GM12878 (cell line): ENCODE results near the gene PCDH15. TPM values are rescaled to one million over a fixed set of nuclear protein-coding genes. Genes with fewer than 3 reads are reported as not detected.

Experiments used
- ATAC-seq: fragments of 200-7000 bp; cut with Tn5 transposase; 3 replicates; pipeline ENCODE4 v1.9.1; 2020; ENCODE audit warnings: mild to moderate bottlenecking, moderate library complexity
- BruUV-seq: library from RNA; stranded (reverse); fragments of 400-500 nt; replicated peaks from 2 replicates; lab custom pipeline; 2021; lab: Mats Ljungman, UMichigan
- CTCF ChIA-PET: fragments of 300-600 bp; sonication (Branson Sonifier 250); formaldehyde crosslinking; extraction: SDS; loops from one replicate; lab custom pipeline; 2021; ENCODE audit warnings: inconsistent platforms; lab: Yijun Ruan, JAX
- POLR2A ChIA-PET: fragments of 350-600 bp; formaldehyde crosslinking; extraction: SDS; loops from one replicate; lab custom pipeline; 2021; ENCODE audit warnings: inconsistent platforms; lab: Charles Lee
- RAD21 ChIA-PET: fragments of 300-600 bp; sonication (Branson Sonifier 250); formaldehyde crosslinking; loops from one replicate; lab custom pipeline; 2023; ENCODE audit warnings: antibody characterized with exemption; ENCODE audit not compliant: unreplicated experiment; lab: Charles Lee
- SMC1A ChIA-PET: fragments of 300-600 bp; sonication (Branson Sonifier 250); formaldehyde crosslinking; loops from one replicate; lab custom pipeline; 2023; ENCODE audit not compliant: unreplicated experiment, uncharacterized antibody; lab: Charles Lee
- DNase-seq: peaks from one replicate; pipeline ENCODE4 v3.0.0-alpha.2; 2011; ENCODE audit warnings: low read depth, low spot score
- FAIRE-seq: peaks from 3 replicates; lab custom pipeline; 2011; peaks lifted over from hg19 to GRCh38; lab: Jason Lieb, UNC
- H2AFZ ChIP-seq: 2 replicates; pipeline ENCODE4 v1.6.0; 2011; ENCODE audit warnings: low read depth, low read length, control low read depth; ENCODE audit not compliant: control insufficient read depth
- H3K27ac ChIP-seq: 2 replicates; pipeline ENCODE4 v1.5.1; 2011; ENCODE audit warnings: control low read depth; ENCODE audit not compliant: control insufficient read depth, insufficient read depth
- H3K27me3 ChIP-seq, 2 experiments: replicated peaks in 1 of 2; 2 replicates each; pipeline versions ENCODE4 v1.6.0 to v1.6.1; 2011; ENCODE audit warnings: low read length in 1 of 2; ENCODE audit not compliant: control insufficient read depth in 2 of 2, insufficient read depth in 2 of 2
- H3K36me3 ChIP-seq, 2 experiments: 2 replicates each; pipeline ENCODE4 v1.5.1; 2011; ENCODE audit warnings: low read length in 1 of 2; ENCODE audit not compliant: control insufficient read depth in 2 of 2, insufficient read depth in 2 of 2
- H3K4me1 ChIP-seq: 2 replicates; pipeline ENCODE4 v1.6.1; 2011; ENCODE audit warnings: mild to moderate bottlenecking, low read length, moderate library complexity, mixed read lengths; ENCODE audit not compliant: control insufficient read depth, insufficient read depth
- H3K4me2 ChIP-seq: 2 replicates; pipeline ENCODE4 v1.6.0; 2011; ENCODE audit warnings: control low read depth; ENCODE audit not compliant: control insufficient read depth, insufficient read depth
- H3K4me3 ChIP-seq: fragments of 200-600 bp; sonication (generic); 2 replicates; pipeline ENCODE4 v1.5.1; 2016
- H3K79me2 ChIP-seq: 2 replicates; pipeline ENCODE4 v1.6.0; 2011; ENCODE audit warnings: low read length; ENCODE audit not compliant: control insufficient read depth, insufficient read depth
- H3K9ac ChIP-seq: 2 replicates; pipeline ENCODE4 v1.8.0; 2011; ENCODE audit warnings: low read length, control low read depth, mixed read lengths; ENCODE audit not compliant: control insufficient read depth, insufficient read depth
- H3K9me3 ChIP-seq: replicated peaks from 3 replicates; pipeline ENCODE4 v1.5.1; 2011; ENCODE audit warnings: mild to moderate bottlenecking, low read length; ENCODE audit not compliant: control insufficient read depth, insufficient read depth
- H4K20me1 ChIP-seq: 2 replicates; pipeline ENCODE4 v1.6.0; 2011; ENCODE audit not compliant: control insufficient read depth, insufficient read depth
- BCL11A ChIP-seq: IDR thresholded peaks from 2 replicates; pipeline ENCODE4 v1.6.1; 2011; ENCODE audit warnings: low read depth, low read length
- CHD4 ChIP-seq: fragments of 200-600 bp; sonication (generic); IDR thresholded peaks from 2 replicates; pipeline ENCODE4 v1.6.1; 2016; ENCODE audit warnings: mild to moderate bottlenecking
- EGR1 ChIP-seq, 2 experiments: IDR thresholded peaks; 1 replicate in 1 of 2; 2 replicates in 1 of 2; pipeline ENCODE4 v1.6.1; 2011 to 2012; ENCODE audit warnings: low read depth in 2 of 2, low read length in 2 of 2, borderline replicate concordance in 1 of 2, mild to moderate bottlenecking in 1 of 2, moderate library complexity in 1 of 2
- ELK1 ChIP-seq: IDR thresholded peaks from 2 replicates; pipeline ENCODE4 v1.6.1; 2012; ENCODE audit warnings: low read depth, low read length, improper control_type of control experiment
- FOXM1 ChIP-seq: IDR thresholded peaks from 2 replicates; pipeline ENCODE4 v1.6.1; 2012; ENCODE audit warnings: low read depth, mild to moderate bottlenecking, inconsistent platforms, low read length, moderate library complexity
- HDAC6 ChIP-seq: fragments of 200-600 bp; sonication (generic); IDR thresholded peaks from one replicate; pipeline ENCODE4 v1.8.0; 2017; ENCODE audit warnings: antibody characterized with exemption; ENCODE audit not compliant: unreplicated experiment
- HSF1 ChIP-seq: fragments of 150-350 bp; IDR thresholded peaks from 2 replicates; pipeline ENCODE4 v1.6.1; 2014; ENCODE audit warnings: mild to moderate bottlenecking, low read depth, low read length
- JUNB ChIP-seq: IDR thresholded peaks from 2 replicates; pipeline ENCODE4 v1.6.1; 2016; ENCODE audit warnings: antibody characterized with exemption, mild to moderate bottlenecking
- KLF5 ChIP-seq: fragments of 450-650 bp; IDR thresholded peaks from 2 replicates; pipeline ENCODE4 v1.6.1; 2014; ENCODE audit warnings: mild to moderate bottlenecking; ENCODE audit not compliant: partially characterized antibody
- MEF2B ChIP-seq: fragments of 450-650 bp; IDR thresholded peaks from 2 replicates; pipeline ENCODE4 v1.6.1; 2018; ENCODE audit warnings: mild to moderate bottlenecking, moderate library complexity; ENCODE audit not compliant: partially characterized antibody, poor library complexity, severe bottlenecking
- MXI1 ChIP-seq: fragments of 150-350 bp; IDR thresholded peaks from 2 replicates; pipeline ENCODE4 v1.6.1; 2011; ENCODE audit warnings: low read depth, mild to moderate bottlenecking, inconsistent platforms, low read length, improper control_type of control experiment
- MYB ChIP-seq: fragments of 150-350 bp; IDR thresholded peaks from 2 replicates; pipeline ENCODE4 v1.6.1; 2014; ENCODE audit warnings: mild to moderate bottlenecking, low read depth, low read length, borderline replicate concordance
- SMAD1 ChIP-seq: fragments of 450-650 bp; IDR thresholded peaks from 2 replicates; pipeline ENCODE4 v1.6.1; 2018; ENCODE audit warnings: mild to moderate bottlenecking, low read depth; ENCODE audit not compliant: partially characterized antibody
- SMC3 ChIP-seq: IDR thresholded peaks from 2 replicates; pipeline ENCODE4 v1.6.1; 2011; ENCODE audit warnings: low read length, improper control_type of control experiment, borderline replicate concordance
- ZNF384 ChIP-seq: IDR thresholded peaks from 2 replicates; pipeline ENCODE4 v1.6.1; 2012; ENCODE audit warnings: low read depth, mild to moderate bottlenecking, low read length, improper control_type of control experiment, borderline replicate concordance
- WGBS: methylation state at CpG from one replicate; pipeline ENCODE4 v1.1.6; 2016; ENCODE audit warnings: low lambda C conversion rate; ENCODE audit not compliant: insufficient replicate concordance, insufficient coverage; ENCODE audit errors: missing lambda C conversion rate; 5-methylcytosine and 5-hydroxymethylcytosine counted together
- in situ Hi-C: fragments of 300-500 bp; cut with MboI; formaldehyde crosslinking; loops from 9 replicates; pipeline ENCODE4 v1.14.3; 2018; ENCODE audit warnings: mixed read lengths
- intact Hi-C: fragments of 100-400 bp; cut with micrococcal nuclease; formaldehyde crosslinking; loops from one replicate; pipeline ENCODE4 v1.14.2; 2022; ENCODE audit not compliant: unreplicated experiment
- polyA plus RNA-seq, 11 experiments: library from polyadenylated mRNA; depleted of rRNA in 4 of 11; unstranded in 6 of 11; stranded (reverse) in 5 of 11; fragments of >200 nt; fragmentation: Nextera tagmentation in 4 of 11; fragmentation: Illumina TruSeq in 1 of 11; extraction: Ambion mirVana in 4 of 11; extraction: Trizol in 1 of 11; gene quantifications; 1 replicate in 1 of 11; 2 replicates in 10 of 11; pipeline versions ENCODE4 v1.2.1 to v1.2.3, GENCODE V29; 2011 to 2016; ENCODE audit warnings: inconsistent platforms in 2 of 11, missing spikeins in 2 of 11, low read depth in 1 of 11
- total RNA-seq, 4 experiments: library from RNA; depleted of rRNA in 3 of 4; stranded (reverse); fragments of >200 nt in 3 of 4; fragmentation: Illumina TruSeq in 1 of 4; extraction: Trizol in 1 of 4; gene quantifications; 2 replicates each; pipeline versions ENCODE4 v1.2.1 to v1.2.3, GENCODE V29; 2013 to 2021
- TF ChIP-seq, protein P1 (sequence below): fragments of 450-650 bp; IDR thresholded peaks from 2 replicates; pipeline ENCODE4 v1.6.1; 2016; ENCODE audit warnings: mild to moderate bottlenecking
- TF ChIP-seq, protein P2 (sequence below): fragments of 450-650 bp; formaldehyde crosslinking; IDR thresholded peaks from 2 replicates; pipeline ENCODE4 v1.5.0; 2022; ENCODE audit warnings: mild to moderate bottlenecking, missing genetic modification characterization

The PCDH15 gene
- total and polyA plus RNA-seq, 10 of the 15 experiments (the other 5 are each of a cell fraction or from before 2014, with no cell fraction given) = 0.03 to 0.52 (median 0.07) TPM; not detected in 6

DNA sequence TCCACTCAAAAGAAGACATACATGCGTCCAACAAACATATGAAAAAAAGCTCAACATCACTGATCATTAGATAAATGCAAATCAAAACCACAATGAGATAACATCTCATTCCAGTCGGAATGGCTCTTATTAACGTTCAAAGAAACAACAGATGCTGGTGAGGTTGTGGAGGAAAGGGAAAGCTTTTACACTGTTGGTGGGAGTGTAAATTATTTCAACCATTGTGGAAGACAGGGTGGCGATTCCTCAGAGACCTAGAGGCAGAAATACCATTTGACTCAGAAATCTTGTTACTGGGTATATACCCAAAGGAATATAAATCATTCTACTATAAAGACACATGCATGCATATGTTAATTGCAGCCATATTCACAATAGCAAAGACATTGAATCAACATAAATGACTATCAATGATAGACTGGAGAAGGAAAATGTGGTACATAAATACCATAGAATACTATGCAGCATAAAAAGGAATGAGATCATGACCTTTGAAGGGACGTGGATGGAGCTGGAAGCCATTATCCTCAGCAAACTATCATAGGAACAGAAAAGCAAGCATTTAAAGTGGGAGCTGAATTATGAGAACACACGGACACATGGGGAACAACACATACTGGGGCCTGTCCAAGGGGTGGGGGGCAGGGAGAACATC is 28.4 kb downstream of the PCDH15 start:
- Histone ChIP-seq H3K4me2 (no peak overlapping the region), H3K79me2 (no peaks in the 10 kb centered on the region), H3K27ac (no peak overlapping the region), H3K27me3 (no peaks in the 10 kb centered on the region), H2AFZ (no peak overlapping the region), H3K36me3 (no peaks in the 10 kb centered on the region), H3K4me1 (no peaks in the 10 kb centered on the region), H3K9ac (no peak overlapping the region), H4K20me1 (no peaks in the 10 kb centered on the region), H3K9me3 (no peaks in the 10 kb centered on the region), H3K4me3 (no peak overlapping the region)
- BruUV-seq = no TSS peak
- intact Hi-C loops = no loop called here
- ChIA-PET POLR2A (no interaction called here), SMC1A (interaction anchor here (1.1 kb wide), 1 partner anchor 81 kb away, joined by 3 read pairs; no protein-coding TSS in a partner anchor), CTCF (no interaction called here), RAD21 (no interaction called here)
- in situ Hi-C loops = no loop called here
- WGBS = 4% methylated on average over 6 of the region's 6 CpGs
- DNase-seq = no peak
- no peak for FAIRE-seq
- ATAC-seq = no peak
- TF ChIP-seq ZNF384 = no peak
- TF ChIP-seq HDAC6 = no peak
- no peak for TF ChIP-seq HSF1
- TF ChIP-seq BCL11A = no peak
- no peak for TF ChIP-seq FOXM1
- TF ChIP-seq, protein P1, sequence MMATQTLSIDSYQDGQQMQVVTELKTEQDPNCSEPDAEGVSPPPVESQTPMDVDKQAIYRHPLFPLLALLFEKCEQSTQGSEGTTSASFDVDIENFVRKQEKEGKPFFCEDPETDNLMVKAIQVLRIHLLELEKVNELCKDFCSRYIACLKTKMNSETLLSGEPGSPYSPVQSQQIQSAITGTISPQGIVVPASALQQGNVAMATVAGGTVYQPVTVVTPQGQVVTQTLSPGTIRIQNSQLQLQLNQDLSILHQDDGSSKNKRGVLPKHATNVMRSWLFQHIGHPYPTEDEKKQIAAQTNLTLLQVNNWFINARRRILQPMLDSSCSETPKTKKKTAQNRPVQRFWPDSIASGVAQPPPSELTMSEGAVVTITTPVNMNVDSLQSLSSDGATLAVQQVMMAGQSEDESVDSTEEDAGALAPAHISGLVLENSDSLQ = no peak
- no peak for TF ChIP-seq MEF2B
- TF ChIP-seq JUNB = no peak
- no peak for TF ChIP-seq SMAD1
- no peak for TF ChIP-seq KLF5
- no peak for TF ChIP-seq EGR1 (IDR thresholded peaks at IDR 0.05; ENCODE audit: borderline replicate concordance in 1 of 2, low read depth in 2 of 2, low read length in 2 of 2)
- TF ChIP-seq CHD4 = no peak
- TF ChIP-seq ELK1 = no peak
- TF ChIP-seq SMC3 = no peak
- TF ChIP-seq, protein P2, sequence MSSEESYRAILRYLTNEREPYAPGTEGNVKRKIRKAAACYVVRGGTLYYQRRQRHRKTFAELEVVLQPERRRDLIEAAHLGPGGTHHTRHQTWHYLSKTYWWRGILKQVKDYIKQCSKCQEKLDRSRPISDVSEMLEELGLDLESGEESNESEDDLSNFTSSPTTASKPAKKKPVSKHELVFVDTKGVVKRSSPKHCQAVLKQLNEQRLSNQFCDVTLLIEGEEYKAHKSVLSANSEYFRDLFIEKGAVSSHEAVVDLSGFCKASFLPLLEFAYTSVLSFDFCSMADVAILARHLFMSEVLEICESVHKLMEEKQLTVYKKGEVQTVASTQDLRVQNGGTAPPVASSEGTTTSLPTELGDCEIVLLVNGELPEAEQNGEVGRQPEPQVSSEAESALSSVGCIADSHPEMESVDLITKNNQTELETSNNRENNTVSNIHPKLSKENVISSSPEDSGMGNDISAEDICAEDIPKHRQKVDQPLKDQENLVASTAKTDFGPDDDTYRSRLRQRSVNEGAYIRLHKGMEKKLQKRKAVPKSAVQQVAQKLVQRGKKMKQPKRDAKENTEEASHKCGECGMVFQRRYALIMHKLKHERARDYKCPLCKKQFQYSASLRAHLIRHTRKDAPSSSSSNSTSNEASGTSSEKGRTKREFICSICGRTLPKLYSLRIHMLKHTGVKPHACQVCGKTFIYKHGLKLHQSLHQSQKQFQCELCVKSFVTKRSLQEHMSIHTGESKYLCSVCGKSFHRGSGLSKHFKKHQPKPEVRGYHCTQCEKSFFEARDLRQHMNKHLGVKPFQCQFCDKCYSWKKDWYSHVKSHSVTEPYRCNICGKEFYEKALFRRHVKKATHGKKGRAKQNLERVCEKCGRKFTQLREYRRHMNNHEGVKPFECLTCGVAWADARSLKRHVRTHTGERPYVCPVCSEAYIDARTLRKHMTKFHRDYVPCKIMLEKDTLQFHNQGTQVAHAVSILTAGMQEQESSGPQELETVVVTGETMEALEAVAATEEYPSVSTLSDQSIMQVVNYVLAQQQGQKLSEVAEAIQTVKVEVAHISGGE = no peak
- TF ChIP-seq MXI1 = no peak
- no peak for TF ChIP-seq MYB
